ENCODE results near the gene USF1. TPM values are rescaled to one million over a fixed set of nuclear protein-coding genes. Genes with fewer than 3 reads are reported as not detected.

The USF1 gene
- 61.2 and 111 TPM in 2 replicates for total RNA-seq (2014; rRNA removed; shearing (Covaris generic); ENCODE audit: low replicate concordance)

GRCh38 chr1:161045736-161046604, at the start of gene USF1:
TSS of gene USF1 (minus strand) at chr1:161045977. CDS start at chr1:161043275, 2,702 bp downstream.
- peak within 1 kb of the TSS; percentile 86 for H2AFZ ChIP-seq (ENCODE audit: low read length)
- peak within 1 kb of the TSS; percentile 85 for H3K4me3 ChIP-seq (ENCODE audit: low read length)
- peak within 1 kb of the TSS; percentile 97 for H3K9ac ChIP-seq (ENCODE audit: low read length)
- peak; percentile 98 for DNase-seq
- H3K27me3 ChIP-seq (ENCODE audit: low read length) = no peaks in the 10 kb centered on the region
- H4K20me1 ChIP-seq (ENCODE audit: insufficient read depth, low read depth, low read length) = no peaks in the 10 kb centered on the region
- peak within 1 kb of the TSS; percentile 76 for H3K4me2 ChIP-seq (ENCODE audit: low read depth, low read length, poor library complexity, severe bottlenecking)
- H3K4me1 ChIP-seq (ENCODE audit: low read length) = peaks cover 46% of the 10 kb centered on the region
- H3K36me3 ChIP-seq (ENCODE audit: insufficient read depth, low read length) = peaks cover 25% of the 10 kb centered on the region; the same call in 1 of the 2 replicates
- H3K79me2 ChIP-seq (ENCODE audit: low read length) = peaks cover 21% of the 10 kb centered on the region
- H3K9me2 ChIP-seq (replicated peaks; ENCODE audit: insufficient read depth, low read length) = no peaks in the 10 kb centered on the region
- H3K9me3 ChIP-seq (ENCODE audit: low read length) = no peaks in the 10 kb centered on the region
- H3K27ac ChIP-seq (ENCODE audit: low read length) = peak within 1 kb of the TSS; percentile 96

DNA sequence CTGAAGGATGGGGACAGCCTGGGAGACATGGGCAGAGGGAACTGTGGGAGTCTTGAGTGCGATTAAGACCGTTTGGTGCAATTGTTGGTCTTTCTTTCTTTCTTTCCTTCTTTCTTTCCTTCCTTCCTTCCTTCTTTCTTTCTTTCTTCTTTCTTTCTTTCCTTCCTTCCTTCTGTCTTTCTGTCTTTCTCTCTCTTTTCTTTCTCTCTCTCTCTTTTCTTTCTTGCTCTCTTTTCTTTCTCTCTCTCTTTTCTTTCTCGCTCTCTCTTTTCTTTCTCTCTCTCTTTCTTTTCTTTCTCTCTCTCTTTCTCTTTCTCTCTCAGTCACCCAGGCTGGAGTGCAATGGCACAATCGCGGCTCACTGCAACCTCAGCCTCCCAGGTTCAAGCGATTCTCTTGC, 49.5 kb upstream of the USF1 start:
- no peaks in the 10 kb centered on the region for H3K9me2 ChIP-seq (replicated peaks; ENCODE audit: insufficient read depth, low read length)
- H3K9me3 ChIP-seq (ENCODE audit: low read length) = no peaks in the 10 kb centered on the region
- peaks cover 4% of the 10 kb centered on the region; the same call in 1 of the 2 replicates for H3K36me3 ChIP-seq (ENCODE audit: insufficient read depth, low read length)
- no peak overlapping the region for H3K9ac ChIP-seq (ENCODE audit: low read length)
- H2AFZ ChIP-seq (ENCODE audit: low read length) = no peak overlapping the region
- H3K27me3 ChIP-seq (ENCODE audit: low read length) = no peaks in the 10 kb centered on the region
- no peaks in the 10 kb centered on the region for H3K79me2 ChIP-seq (ENCODE audit: low read length)
- no peak overlapping the region for H3K4me3 ChIP-seq (ENCODE audit: low read length)
- no peak overlapping the region for H3K27ac ChIP-seq (ENCODE audit: low read length)
- peaks cover 21% of the 10 kb centered on the region for H3K4me1 ChIP-seq (ENCODE audit: low read length)
- H3K4me2 ChIP-seq (ENCODE audit: low read depth, low read length, poor library complexity, severe bottlenecking) = no peak overlapping the region
- H4K20me1 ChIP-seq (ENCODE audit: insufficient read depth, low read depth, low read length) = no peaks in the 10 kb centered on the region
- no peak for DNase-seq

DNA sequence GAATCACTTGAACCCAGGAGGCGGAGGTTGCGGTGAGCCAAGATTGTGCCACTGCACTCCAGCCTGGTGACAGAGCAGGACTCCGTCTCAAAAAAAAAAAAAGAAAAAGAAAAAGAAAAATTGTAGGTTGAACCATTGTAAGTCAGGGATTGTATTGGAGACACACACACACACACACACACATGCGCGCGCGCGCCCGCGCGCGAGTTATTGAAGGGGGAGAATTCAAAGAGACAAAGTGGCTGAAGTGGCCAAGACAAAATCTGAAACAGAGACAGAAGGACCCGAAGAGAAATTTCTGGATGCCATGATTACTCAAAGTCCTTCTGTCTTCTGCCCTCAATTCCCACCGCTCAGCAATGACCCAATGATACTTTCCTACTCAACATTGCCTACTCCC, 48.7 kb upstream of the USF1 start:
- Histone ChIP-seq H3K4me2 (ENCODE audit: low read depth, low read length, poor library complexity, severe bottlenecking) (no peak overlapping the region), H3K79me2 (ENCODE audit: low read length) (no peaks in the 10 kb centered on the region), H3K27ac (ENCODE audit: low read length) (no peak overlapping the region), H4K20me1 (ENCODE audit: insufficient read depth, low read depth, low read length) (no peaks in the 10 kb centered on the region), H3K9me3 (ENCODE audit: low read length) (no peaks in the 10 kb centered on the region), H3K9me2 (replicated peaks; ENCODE audit: insufficient read depth, low read length) (no peaks in the 10 kb centered on the region), H2AFZ (ENCODE audit: low read length) (no peak overlapping the region), H3K4me1 (ENCODE audit: low read length) (peaks cover 19% of the 10 kb centered on the region), H3K9ac (ENCODE audit: low read length) (no peak overlapping the region), H3K27me3 (ENCODE audit: low read length) (no peaks in the 10 kb centered on the region), H3K36me3 (ENCODE audit: insufficient read depth, low read length) (no peaks in the 10 kb centered on the region), H3K4me3 (ENCODE audit: low read length) (no peak overlapping the region)
- DNase-seq = no peak

- Histone ChIP-seq H3K4me1 (ENCODE audit: low read length) (peaks cover 4% of the 10 kb centered on the region), H3K9me3 (ENCODE audit: low read length) (no peaks in the 10 kb centered on the region), H4K20me1 (ENCODE audit: insufficient read depth, low read depth, low read length) (no peaks in the 10 kb centered on the region), H3K36me3 (ENCODE audit: insufficient read depth, low read length) (no peaks in the 10 kb centered on the region), H3K27ac (ENCODE audit: low read length) (no peak overlapping the region), H3K4me3 (ENCODE audit: low read length) (no peak overlapping the region), H3K4me2 (ENCODE audit: low read depth, low read length, poor library complexity, severe bottlenecking) (no peak overlapping the region), H3K9me2 (replicated peaks; ENCODE audit: insufficient read depth, low read length) (no peaks in the 10 kb centered on the region), H3K27me3 (ENCODE audit: low read length) (no peaks in the 10 kb centered on the region), H3K79me2 (ENCODE audit: low read length) (no peaks in the 10 kb centered on the region), H2AFZ (ENCODE audit: low read length) (no peak overlapping the region), H3K9ac (ENCODE audit: low read length) (no peak overlapping the region)
- DNase-seq = no peak
Measured at GRCh38 chr1:161092621-161093028, 46.8 kb upstream of the USF1 start.

DNA sequence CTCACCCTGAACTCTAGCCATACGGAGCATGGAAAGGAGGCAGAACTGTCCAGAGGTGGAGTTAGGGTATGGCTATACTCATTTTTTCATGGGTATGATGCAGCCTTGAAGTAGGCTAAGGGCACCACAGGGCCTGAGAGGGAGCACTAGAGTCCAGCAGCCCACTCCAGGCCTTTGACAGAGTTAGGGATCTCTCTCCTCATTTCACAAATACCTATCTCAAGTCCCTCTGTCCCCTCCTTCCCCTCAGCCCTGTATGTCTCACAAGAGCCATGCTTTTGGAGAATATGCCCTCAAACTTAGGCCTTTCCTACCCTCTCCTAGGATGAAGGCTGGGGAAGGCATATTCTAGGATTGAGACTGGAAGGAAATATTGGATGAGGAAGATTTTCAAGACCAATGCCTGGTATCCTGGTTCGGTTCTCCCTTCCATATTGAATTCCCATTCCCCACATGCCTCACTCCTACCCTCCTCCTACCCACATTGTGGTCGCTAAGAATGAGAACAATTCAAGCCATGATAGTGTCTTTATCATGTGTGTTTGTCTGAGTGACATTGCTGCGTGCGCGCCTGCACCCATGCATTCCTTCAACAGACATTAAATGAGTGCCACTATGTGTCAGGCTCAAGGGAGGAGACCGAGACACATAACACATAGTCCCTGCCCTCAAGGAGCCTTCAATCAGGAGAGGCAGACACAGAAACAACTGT, 46.2 kb upstream of the USF1 start:
- Histone ChIP-seq H3K4me3 (ENCODE audit: low read length) (no peak overlapping the region), H3K9ac (ENCODE audit: low read length) (no peak overlapping the region), H4K20me1 (ENCODE audit: insufficient read depth, low read depth, low read length) (no peaks in the 10 kb centered on the region), H3K27me3 (ENCODE audit: low read length) (no peaks in the 10 kb centered on the region), H3K36me3 (ENCODE audit: insufficient read depth, low read length) (no peaks in the 10 kb centered on the region), H3K4me2 (ENCODE audit: low read depth, low read length, poor library complexity, severe bottlenecking) (no peak overlapping the region), H3K4me1 (ENCODE audit: low read length) (no peaks in the 10 kb centered on the region), H3K27ac (ENCODE audit: low read length) (no peak overlapping the region), H3K9me2 (replicated peaks; ENCODE audit: insufficient read depth, low read length) (no peaks in the 10 kb centered on the region), H3K79me2 (ENCODE audit: low read length) (no peaks in the 10 kb centered on the region), H2AFZ (ENCODE audit: low read length) (no peak overlapping the region), H3K9me3 (ENCODE audit: low read length) (no peaks in the 10 kb centered on the region)
- no peak for DNase-seq

- H3K27me3 ChIP-seq (ENCODE audit: low read length) = no peaks in the 10 kb centered on the region
- H4K20me1 ChIP-seq (ENCODE audit: insufficient read depth, low read depth, low read length) = no peaks in the 10 kb centered on the region
- H3K27ac ChIP-seq (ENCODE audit: low read length) = no peak overlapping the region
- H3K79me2 ChIP-seq (ENCODE audit: low read length) = no peaks in the 10 kb centered on the region
- H3K9me2 ChIP-seq (replicated peaks; ENCODE audit: insufficient read depth, low read length) = no peaks in the 10 kb centered on the region
- H3K4me1 ChIP-seq (ENCODE audit: low read length) = no peaks in the 10 kb centered on the region
- H3K9me3 ChIP-seq (ENCODE audit: low read length) = no peaks in the 10 kb centered on the region
- no peaks in the 10 kb centered on the region for H3K36me3 ChIP-seq (ENCODE audit: insufficient read depth, low read length)
- DNase-seq = no peak
- H3K4me2 ChIP-seq (ENCODE audit: low read depth, low read length, poor library complexity, severe bottlenecking) = no peak overlapping the region
- H2AFZ ChIP-seq (ENCODE audit: low read length) = no peak overlapping the region
- H3K9ac ChIP-seq (ENCODE audit: low read length) = no peak overlapping the region
- no peak overlapping the region for H3K4me3 ChIP-seq (ENCODE audit: low read length)
Measured at GRCh38 chr1:161091093-161091492, 45.3 kb upstream of the USF1 start.

DNA sequence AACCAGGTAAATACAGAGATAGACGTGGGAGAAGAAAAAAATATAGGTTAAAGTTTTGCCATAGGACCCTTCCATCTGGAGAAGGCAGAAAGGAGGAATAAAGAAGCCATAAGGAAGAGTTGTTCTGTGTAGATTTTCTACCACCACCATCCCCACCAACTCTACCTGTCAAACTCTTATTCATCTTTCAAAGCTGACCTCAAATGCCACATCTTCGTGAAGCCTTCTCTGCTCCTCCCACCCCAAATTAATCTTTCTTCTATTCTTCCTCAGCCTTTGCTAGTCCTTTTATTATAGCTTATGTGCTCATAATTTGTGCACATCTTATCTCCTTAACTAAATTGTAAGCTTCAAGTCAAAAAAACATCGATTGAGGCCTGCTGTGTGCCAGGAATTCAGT, 44.8 kb upstream of the USF1 start:
- no peaks in the 10 kb centered on the region for H3K79me2 ChIP-seq (ENCODE audit: low read length)
- no peak overlapping the region for H3K9ac ChIP-seq (ENCODE audit: low read length)
- H3K4me3 ChIP-seq (ENCODE audit: low read length) = no peak overlapping the region
- H2AFZ ChIP-seq (ENCODE audit: low read length) = no peak overlapping the region
- no peak for DNase-seq
- no peaks in the 10 kb centered on the region for H3K9me2 ChIP-seq (replicated peaks; ENCODE audit: insufficient read depth, low read length)
- H3K9me3 ChIP-seq (ENCODE audit: low read length) = no peaks in the 10 kb centered on the region
- no peaks in the 10 kb centered on the region for H3K36me3 ChIP-seq (ENCODE audit: insufficient read depth, low read length)
- H4K20me1 ChIP-seq (ENCODE audit: insufficient read depth, low read depth, low read length) = no peaks in the 10 kb centered on the region
- H3K4me2 ChIP-seq (ENCODE audit: low read depth, low read length, poor library complexity, severe bottlenecking) = no peak overlapping the region
- no peaks in the 10 kb centered on the region for H3K27me3 ChIP-seq (ENCODE audit: low read length)
- no peak overlapping the region for H3K27ac ChIP-seq (ENCODE audit: low read length)
- no peaks in the 10 kb centered on the region for H3K4me1 ChIP-seq (ENCODE audit: low read length)

DNA sequence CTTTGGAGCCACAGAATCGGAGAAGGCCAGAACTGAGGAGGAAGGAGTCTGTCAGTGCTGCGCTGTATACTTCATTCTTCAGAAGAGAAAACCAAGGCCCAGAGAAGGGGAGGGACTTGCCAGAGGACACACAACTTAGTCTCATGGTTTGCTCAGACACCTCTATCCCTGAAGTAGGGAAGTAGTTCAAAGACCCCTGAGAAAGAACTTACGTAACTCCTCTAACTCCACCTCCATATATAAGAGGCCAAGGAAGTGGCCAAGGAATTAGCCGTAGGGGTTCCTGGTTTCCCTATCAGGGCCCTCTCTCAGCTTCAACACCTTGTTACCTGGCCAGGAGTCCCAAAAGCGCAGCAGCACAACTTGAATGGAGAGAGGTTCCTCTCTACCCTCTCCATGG, 44.2 kb upstream of the USF1 start:
- no peaks in the 10 kb centered on the region for H3K36me3 ChIP-seq (ENCODE audit: insufficient read depth, low read length)
- no peak overlapping the region for H3K9ac ChIP-seq (ENCODE audit: low read length)
- H3K27me3 ChIP-seq (ENCODE audit: low read length) = no peaks in the 10 kb centered on the region
- no peak for DNase-seq
- H3K4me3 ChIP-seq (ENCODE audit: low read length) = no peak overlapping the region
- H3K79me2 ChIP-seq (ENCODE audit: low read length) = no peaks in the 10 kb centered on the region
- H3K9me3 ChIP-seq (ENCODE audit: low read length) = no peaks in the 10 kb centered on the region
- no peak overlapping the region for H2AFZ ChIP-seq (ENCODE audit: low read length)
- H3K27ac ChIP-seq (ENCODE audit: low read length) = no peak overlapping the region
- no peak overlapping the region for H3K4me2 ChIP-seq (ENCODE audit: low read depth, low read length, poor library complexity, severe bottlenecking)
- no peaks in the 10 kb centered on the region for H3K9me2 ChIP-seq (replicated peaks; ENCODE audit: insufficient read depth, low read length)
- no peaks in the 10 kb centered on the region for H3K4me1 ChIP-seq (ENCODE audit: low read length)
- no peaks in the 10 kb centered on the region for H4K20me1 ChIP-seq (ENCODE audit: insufficient read depth, low read depth, low read length)

Data from Karpas-422 (cell line).